OCI-LY3 (cell line): ENCODE data around the gene NALF2.

Source experiments
- H2AFZ ChIP-seq: fragments of 200-600, 300-600 bp; shearing (Covaris generic); 2 replicates; pipeline ENCODE4 v1.6.0; 2014; ENCODE audit warnings: antibody characterized with exemption, low read depth, low read length
- H3K27ac ChIP-seq: fragments of 200-600, 300-600 bp; sonication (generic); 2 replicates; pipeline ENCODE4 v1.5.1; 2014; ENCODE audit warnings: mild to moderate bottlenecking, low read length, moderate library complexity, mixed read lengths
- H3K27me3 ChIP-seq: fragments of 200-600, 300-600 bp; sonication (generic); 2 replicates; pipeline ENCODE4 v1.6.1; 2014; ENCODE audit warnings: low read depth, low read length, mixed read lengths
- H3K36me3 ChIP-seq: fragments of 200-600, 300-600 bp; sonication (generic); replicated peaks from 2 replicates; pipeline ENCODE3; 2014; ENCODE audit warnings: low read depth, low read length, mixed read lengths
- H3K4me1 ChIP-seq: fragments of 300-600, 200-600 bp; sonication (generic); 2 replicates; pipeline ENCODE4 v1.6.1; 2014; ENCODE audit warnings: low read length, mixed read lengths
- H3K4me2 ChIP-seq: fragments of 200-600, 300-600 bp; sonication (generic); 2 replicates; pipeline ENCODE4 v1.6.1; 2014; ENCODE audit warnings: low read length, mixed read lengths
- H3K4me3 ChIP-seq: fragments of 300-600, 200-600 bp; sonication (generic); 2 replicates; pipeline ENCODE4 v1.5.1; 2014; ENCODE audit warnings: antibody characterized with exemption, mild to moderate bottlenecking, low read length, moderate library complexity
- H3K79me2 ChIP-seq: fragments of 300-600, 200-600 bp; shearing (Covaris generic); 2 replicates; pipeline ENCODE4 v1.6.1; 2014; ENCODE audit warnings: mild to moderate bottlenecking, low read length, mixed read lengths
- H3K9ac ChIP-seq: fragments of 300-600, 200-600 bp; shearing (Covaris generic); 2 replicates; pipeline ENCODE4 v1.6.0; 2014; ENCODE audit warnings: mild to moderate bottlenecking, low read length, moderate library complexity
- H3K9me3 ChIP-seq: fragments of 200-600, 300-600 bp; shearing (Covaris generic); 2 replicates; pipeline ENCODE4 v1.6.1; 2014; ENCODE audit warnings: low read length, mixed read lengths; ENCODE audit not compliant: insufficient read depth
- H4K20me1 ChIP-seq: fragments of 200-600, 300-600 bp; sonication (generic); 2 replicates; pipeline ENCODE4 v1.6.1; 2016; ENCODE audit warnings: low read length, mixed read lengths; ENCODE audit not compliant: insufficient read depth
- CTCF ChIP-seq: fragments of 200-600, 300-600 bp; sonication (generic); IDR thresholded peaks from 2 replicates; pipeline ENCODE4 v1.5.1; 2014; ENCODE audit warnings: antibody characterized with exemption, low read length, low read depth
- EZH2phosphoT487 ChIP-seq: fragments of 200-600 bp; shearing (Covaris generic); IDR thresholded peaks from 2 replicates; pipeline ENCODE4 v1.6.1; 2018; ENCODE audit warnings: antibody characterized with exemption, mixed run types, low read depth

Gene NALF2

GRCh38 chrX:69506617-69507499, 2.7 kb downstream of the NALF2 start:
- Histone ChIP-seq H3K79me2 (no peaks in the 10 kb centered on the region), H3K4me3 (no peak overlapping the region), H3K27ac (no peak overlapping the region), H3K4me2 (no peak overlapping the region), H4K20me1 (no peaks in the 10 kb centered on the region), H3K4me1 (no peaks in the 10 kb centered on the region), H3K27me3 (no peaks in the 10 kb centered on the region), H3K9me3 (no peaks in the 10 kb centered on the region), H3K9ac (no peak overlapping the region), H2AFZ (no peak overlapping the region), H3K36me3 (no peaks in the 10 kb centered on the region)
- TF ChIP-seq CTCF: no peak
- TF ChIP-seq EZH2phosphoT487: no peak

GRCh38 chrX:69507500-69507789, 3.3 kb downstream of the NALF2 start:
- Histone ChIP-seq H3K9ac (no peak overlapping the region), H4K20me1 (no peaks in the 10 kb centered on the region), H3K36me3 (no peaks in the 10 kb centered on the region), H2AFZ (no peak overlapping the region), H3K9me3 (no peaks in the 10 kb centered on the region), H3K27me3 (no peaks in the 10 kb centered on the region), H3K27ac (no peak overlapping the region), H3K4me1 (no peaks in the 10 kb centered on the region), H3K4me3 (no peak overlapping the region), H3K79me2 (no peaks in the 10 kb centered on the region), H3K4me2 (no peak overlapping the region)
- TF ChIP-seq EZH2phosphoT487 (no peak), CTCF (no peak)

GRCh38 chrX:69508610-69509009, 4.5 kb downstream of the NALF2 start:
- no peak overlapping the region for H3K4me3 ChIP-seq
- no peaks in the 10 kb centered on the region for H3K4me1 ChIP-seq
- no peaks in the 10 kb centered on the region for H3K79me2 ChIP-seq
- H3K4me2 ChIP-seq: no peak overlapping the region
- no peaks in the 10 kb centered on the region for H4K20me1 ChIP-seq
- no peaks in the 10 kb centered on the region for H3K36me3 ChIP-seq
- H3K9ac ChIP-seq: no peak overlapping the region
- no peak for TF ChIP-seq EZH2phosphoT487
- TF ChIP-seq CTCF: no peak
- no peaks in the 10 kb centered on the region for H3K9me3 ChIP-seq
- no peak overlapping the region for H2AFZ ChIP-seq
- H3K27ac ChIP-seq: no peak overlapping the region
- no peaks in the 10 kb centered on the region for H3K27me3 ChIP-seq

- Histone ChIP-seq H3K4me1 (no peaks in the 10 kb centered on the region), H3K36me3 (no peaks in the 10 kb centered on the region), H3K27me3 (no peaks in the 10 kb centered on the region), H4K20me1 (no peaks in the 10 kb centered on the region), H3K27ac (no peak overlapping the region), H3K9me3 (no peaks in the 10 kb centered on the region), H3K79me2 (no peaks in the 10 kb centered on the region), H2AFZ (no peak overlapping the region), H3K4me2 (no peak overlapping the region), H3K4me3 (no peak overlapping the region), H3K9ac (no peak overlapping the region)
- TF ChIP-seq EZH2phosphoT487 (no peak), CTCF (no peak)
These were observed 6.1 kb downstream of the NALF2 start for GRCh38 chrX:69510137-69510715.
